ENCODE measurements around the gene ESRRG.

Gene ESRRG

DNA sequence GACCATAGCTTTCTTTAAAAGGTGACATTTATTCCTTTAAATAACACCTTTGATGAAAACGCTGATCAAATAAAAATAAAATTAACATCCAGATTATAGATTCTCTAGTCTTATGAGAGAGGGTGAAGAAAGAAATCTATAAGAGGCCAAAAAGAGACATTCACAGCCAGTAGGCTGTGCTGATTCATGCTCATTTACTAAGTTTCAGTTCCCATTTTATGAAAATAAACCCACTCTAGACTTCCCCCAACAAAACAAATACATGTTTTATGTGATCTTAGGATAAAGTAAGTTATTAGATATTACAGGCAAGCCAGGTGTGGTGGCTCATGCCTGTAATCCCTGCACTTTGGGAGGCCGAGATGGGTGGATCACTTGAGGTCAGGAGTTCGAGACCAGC lies 21.1 kb downstream of the ESRRG start:
- no peak for DNase-seq

GRCh38 chr1:216700779-216701178 lies 22.4 kb downstream of the ESRRG start:
- DNase-seq, result no peak

- no peak for DNase-seq
Measured at GRCh38 chr1:216691710-216692109, 31.5 kb downstream of the ESRRG start.

DNA sequence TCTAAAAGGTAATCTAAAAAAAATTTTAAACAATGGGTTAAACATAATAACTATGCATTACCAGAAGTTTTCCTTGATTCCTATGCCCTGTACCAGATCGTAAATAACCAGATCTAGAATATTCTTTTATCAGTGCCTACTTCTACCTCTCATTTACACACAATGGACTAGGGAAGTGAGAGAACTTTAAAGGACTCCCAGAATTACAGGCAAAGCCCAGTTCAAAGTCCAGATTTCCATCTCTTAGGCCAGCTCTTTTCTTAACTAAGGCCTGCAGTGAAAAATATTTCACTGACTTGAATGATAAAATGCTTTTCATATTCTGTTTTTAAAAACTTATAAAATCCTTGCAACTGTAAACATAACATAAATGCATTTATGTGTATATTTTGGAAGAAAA lies 32.6 kb downstream of the ESRRG start:
- no peak for DNase-seq

DNA sequence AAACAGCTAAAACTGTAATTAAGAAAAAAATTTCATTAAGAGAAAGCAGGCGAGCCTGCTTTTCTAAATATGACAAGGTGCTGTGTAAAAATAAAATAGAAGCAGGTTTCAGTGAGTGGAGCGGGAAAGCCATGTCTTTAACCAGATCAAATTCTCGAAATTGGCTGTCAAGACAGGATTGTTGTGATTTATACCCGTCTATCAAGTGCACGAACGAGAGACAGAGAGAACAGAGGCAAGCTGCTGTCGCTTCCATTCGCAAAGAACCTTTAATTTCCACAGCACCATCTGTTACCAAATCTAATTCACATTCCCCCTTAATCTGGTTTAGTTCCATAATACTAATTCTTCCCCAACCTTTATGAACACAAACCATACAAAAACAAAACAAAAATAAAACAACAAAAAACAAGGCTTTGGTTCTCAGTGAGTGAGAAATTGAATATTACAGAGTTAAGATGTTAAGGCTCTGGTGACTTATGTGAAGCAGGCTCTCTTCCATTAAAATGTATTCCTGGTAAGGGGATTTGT lies 35.0 kb downstream of the ESRRG start:
- no peak for DNase-seq

DNA sequence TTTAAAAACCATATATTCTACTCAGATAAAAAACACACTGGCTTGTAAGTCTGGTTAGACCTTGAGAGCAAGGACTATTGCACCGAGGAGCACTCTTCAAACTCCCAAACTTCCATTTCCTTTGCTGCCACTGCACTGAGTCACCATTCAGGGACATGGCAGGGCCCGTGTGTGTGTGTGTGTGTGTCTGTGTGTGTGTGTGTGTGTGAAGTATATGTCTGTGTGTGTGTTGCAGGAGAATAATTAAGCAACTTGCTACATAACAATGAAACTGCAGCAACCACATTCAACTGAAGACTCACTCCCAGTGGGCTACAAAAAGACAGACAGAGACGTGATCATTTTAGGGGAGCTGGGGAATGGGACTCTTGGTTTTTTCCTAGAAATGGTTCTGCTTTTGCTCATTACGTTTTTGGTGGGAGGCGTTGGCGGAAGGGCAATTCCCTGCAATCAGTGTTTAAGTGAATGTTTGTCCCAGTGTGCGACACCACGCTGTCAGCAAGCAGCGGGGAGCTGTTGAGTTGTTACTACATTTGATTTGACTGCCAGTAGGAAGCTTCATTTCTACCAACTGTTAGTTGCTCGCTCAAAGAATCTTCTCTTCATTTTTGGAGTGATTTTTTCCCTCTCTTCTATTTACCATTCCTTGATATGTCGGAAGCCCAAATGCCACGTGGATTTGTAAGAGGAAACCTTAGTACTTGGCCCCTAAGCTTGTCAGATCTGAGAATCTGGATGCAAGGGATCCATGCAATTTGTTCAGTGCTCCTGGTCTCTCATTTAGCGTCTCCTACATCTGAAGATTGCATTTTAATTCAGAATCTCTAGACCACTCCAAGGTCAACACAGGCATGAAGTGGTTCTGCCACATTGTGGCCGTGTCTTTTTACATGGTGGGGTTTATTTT lies 36.1 kb downstream of the ESRRG start:
- DNase-seq, result no peak

DNA sequence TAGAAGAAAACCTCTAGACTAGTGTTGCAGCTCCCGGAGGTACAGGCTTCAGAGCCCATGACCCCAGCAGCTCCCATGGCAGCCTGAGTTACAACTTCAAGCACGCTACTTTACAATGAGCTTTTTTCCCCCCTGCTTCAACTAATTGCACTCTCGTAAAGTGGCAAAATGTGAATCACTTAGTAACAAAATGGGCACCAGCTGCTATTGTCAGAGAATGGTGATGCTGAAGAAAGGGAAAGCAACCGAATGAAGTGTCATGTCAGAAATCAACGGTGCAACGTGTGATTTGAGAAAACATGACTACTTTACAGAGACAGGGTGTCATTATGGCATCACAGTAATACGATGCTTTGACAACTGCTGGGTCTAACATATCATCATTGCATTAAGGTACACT lies 40.5 kb downstream of the ESRRG start:
- no peak for DNase-seq

DNA sequence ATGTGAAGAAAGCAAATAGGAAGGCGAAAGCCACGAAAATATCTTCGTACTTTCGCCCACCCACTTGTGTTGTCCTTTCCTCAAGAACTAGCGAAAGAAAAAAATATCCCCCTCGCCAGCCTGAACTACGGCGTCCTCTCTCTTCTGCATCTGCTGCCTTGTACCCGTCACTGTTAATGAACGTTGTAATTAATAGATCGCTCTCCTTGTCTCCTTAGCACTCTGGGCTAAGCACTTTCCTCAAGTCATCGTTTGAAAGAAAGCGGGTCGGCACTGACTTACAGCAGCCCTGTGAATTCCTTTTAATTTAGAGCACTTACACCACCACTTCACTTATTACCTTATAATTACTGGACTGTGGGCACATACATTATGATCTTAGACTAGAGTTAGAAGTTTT lies 44.1 kb downstream of the ESRRG start:
- no peak for DNase-seq

DNA sequence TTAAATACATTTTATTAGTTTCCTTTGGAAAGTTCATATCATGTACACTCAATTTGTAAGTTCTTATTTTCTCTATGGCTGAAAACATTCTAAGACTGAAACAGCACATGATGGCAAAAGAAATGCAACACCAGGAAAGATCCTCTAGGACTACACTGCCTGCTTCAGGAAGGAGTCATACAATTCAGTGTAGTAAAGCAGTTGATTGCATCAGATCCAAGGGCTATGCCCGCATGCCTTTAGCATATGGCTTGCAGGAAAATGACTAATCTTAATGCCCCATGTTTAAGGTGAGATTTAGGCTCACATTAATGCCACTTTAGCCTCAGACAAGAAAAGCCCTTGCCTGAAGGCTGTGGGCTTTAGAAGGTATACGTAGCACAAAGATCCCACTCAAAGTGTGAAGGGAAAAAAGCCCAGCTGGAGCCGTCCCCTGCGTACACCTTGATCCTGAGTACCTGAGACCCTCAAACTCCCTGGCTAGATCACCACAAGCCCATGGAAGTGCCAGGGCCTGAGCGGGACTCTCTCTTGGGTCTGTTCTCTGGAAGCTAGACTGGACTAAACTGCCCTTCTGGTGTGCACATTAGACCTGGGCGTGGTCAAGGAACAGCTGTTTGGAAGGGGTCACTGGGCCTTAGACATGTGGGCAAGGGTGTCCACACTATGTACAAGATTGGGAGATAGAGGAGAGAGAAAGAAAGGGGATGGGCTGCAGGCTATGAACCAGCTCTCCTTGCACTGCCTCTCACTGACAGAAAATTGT lies 52.9 kb downstream of the ESRRG start:
- DNase-seq, result no peak

DNA sequence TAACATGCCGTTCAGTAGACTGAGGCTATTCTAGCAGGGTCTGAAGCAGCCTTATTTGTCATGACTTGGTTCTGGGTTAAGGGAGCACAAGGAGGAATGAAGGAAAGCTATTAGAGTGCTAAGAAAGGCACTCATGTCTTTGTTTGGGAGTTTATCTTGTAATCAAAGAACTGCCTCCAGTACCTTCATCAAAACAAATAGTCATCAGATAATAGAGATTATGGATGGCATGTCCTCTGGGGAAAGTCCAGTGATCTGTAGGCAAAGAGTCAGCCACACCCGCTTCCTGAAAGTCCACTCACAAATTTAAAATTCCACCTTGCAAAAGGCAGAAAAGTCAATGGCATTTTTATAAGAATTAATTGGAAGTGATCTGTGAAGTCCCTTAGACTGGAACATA lies 56.8 kb downstream of the ESRRG start:
- DNase-seq, result no peak

DNA sequence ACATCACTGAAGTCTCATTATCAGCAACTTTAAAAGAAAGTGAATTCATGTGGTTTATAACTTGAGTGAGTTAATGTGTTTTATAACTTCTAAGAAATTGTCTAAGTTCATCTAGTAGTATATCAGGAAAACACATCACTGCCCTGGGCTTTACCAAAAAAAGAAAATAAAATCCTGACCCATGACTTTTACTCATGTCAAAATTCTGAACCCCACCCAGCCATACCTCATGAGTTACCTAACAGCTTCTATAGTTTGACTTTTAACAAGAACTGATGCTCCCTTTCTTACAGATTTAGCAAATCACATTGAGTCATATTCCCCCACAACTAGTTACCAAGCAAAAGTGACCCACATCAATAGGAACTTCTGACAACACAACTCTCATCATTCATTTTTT lies 57.4 kb downstream of the ESRRG start:
- DNase-seq, result no peak

DNA sequence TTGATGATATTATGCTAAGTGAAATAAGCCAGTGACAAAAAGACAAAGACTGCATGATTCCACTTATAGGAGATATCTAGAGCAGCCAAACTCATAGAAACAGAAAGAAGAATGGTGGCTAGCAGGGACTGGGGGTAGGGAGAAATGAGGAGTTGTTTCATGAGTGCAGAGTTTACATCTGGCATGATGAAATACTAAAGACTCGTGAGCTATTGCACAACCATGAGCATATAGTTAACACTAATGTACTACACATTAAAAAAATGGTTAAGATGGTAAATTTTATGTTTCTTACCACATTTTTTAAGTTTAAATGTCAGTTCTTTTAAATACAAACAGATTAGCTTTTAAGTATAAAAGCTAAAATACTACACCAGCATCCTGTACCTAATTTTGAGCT lies 57.8 kb downstream of the ESRRG start:
- no peak for DNase-seq

DNA sequence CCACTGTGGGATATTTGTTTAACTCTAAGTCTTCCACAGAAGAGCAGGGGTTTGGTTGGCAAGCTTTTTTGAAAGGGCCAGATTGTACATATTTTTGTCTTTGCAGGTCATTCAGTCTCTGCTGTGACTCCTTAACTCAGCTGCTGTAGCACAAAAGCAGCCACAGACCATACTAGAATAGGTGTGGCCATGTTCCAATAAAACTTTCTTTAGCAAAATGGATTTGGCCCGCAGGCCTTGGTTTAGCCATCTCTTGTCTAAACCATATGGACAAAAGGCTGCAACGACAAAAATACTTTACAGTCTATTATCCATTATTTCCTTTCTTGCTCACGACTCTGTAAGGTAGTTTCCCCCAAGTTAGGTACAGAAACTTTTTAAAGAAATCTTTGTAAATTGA lies 60.5 kb downstream of the ESRRG start:
- no peak for DNase-seq

- DNase-seq, result no peak
Measured at GRCh38 chr1:216660561-216660960, 62.7 kb downstream of the ESRRG start.

DNA sequence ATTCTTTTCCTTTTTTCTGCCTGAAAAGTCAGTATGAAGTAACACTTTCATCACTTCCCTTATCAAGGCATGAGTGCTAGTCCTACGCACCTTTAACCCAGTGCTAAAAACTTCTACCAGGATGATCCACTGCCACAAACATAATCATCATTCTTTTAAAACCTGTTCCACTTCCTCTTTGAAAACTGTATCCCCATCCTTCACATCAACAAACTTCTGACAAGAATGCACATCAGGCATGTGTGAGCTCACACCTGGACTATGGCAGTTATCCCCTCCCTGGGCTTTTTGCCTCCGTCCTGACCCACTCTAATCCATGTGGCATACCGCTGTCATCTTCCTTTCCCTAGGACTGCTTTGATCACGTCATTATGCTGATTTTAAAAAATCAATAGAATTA lies 70.2 kb downstream of the ESRRG start:
- no peak for DNase-seq

- DNase-seq, result no peak
Measured at GRCh38 chr1:216651826-216652418, 71.3 kb downstream of the ESRRG start.

DNA sequence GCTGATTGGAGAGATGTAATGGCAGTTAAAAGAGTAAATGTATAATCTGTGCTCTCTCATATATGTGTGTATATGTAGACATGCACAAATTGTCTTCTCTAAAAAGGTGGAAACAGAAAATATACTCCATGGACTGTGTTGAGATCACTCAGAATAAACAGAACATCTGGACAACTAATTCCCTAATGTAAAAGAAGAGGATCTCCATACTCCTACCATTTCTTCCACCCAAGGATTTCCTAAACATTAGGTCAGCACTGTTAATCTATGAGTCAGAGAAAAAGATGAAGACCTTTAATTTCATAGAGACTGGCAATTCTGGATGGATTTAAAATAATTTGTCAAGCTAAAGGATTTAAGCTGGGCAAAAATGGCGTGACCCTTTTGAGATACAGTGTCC lies 80.1 kb downstream of the ESRRG start:
- no peak for DNase-seq

DNA sequence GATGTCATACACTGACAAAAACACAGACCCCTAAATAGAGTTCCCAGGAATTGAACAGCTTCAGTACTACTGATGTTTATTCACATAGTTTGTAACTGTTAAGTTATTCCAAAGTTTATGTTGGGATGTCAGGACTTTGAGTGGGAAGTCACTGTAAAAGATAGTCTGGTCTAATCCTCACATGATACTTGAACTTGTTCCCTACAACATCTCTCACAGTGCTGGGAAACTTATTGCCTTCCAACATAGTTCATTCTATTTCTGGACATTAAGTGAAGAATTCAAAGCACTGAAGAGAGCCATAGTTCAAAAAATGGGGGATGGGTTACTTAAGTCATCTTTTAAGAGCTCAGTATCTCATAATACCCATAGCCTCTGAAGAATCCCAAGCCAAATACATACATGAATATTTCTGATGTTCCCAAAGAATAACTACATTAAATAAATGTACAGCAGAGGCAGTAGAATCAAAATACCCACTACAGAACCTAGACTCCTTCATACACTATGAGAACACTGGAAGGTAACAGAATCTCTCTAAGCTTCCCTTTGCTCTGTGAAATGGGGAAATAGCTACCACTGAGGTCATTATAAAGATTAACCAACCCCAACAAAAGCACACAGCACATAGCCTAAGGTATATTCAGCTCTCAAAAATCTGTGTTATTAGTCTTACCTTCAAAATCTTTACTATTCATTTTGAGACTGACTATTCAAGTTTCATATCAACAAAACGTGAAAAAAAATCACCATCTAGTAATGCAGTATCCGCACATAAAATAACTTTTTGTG lies 81.4 kb downstream of the ESRRG start:
- DNase-seq, result no peak

- DNase-seq, result no peak
Measured at GRCh38 chr1:216640100-216640499, 83.1 kb downstream of the ESRRG start.

DNA sequence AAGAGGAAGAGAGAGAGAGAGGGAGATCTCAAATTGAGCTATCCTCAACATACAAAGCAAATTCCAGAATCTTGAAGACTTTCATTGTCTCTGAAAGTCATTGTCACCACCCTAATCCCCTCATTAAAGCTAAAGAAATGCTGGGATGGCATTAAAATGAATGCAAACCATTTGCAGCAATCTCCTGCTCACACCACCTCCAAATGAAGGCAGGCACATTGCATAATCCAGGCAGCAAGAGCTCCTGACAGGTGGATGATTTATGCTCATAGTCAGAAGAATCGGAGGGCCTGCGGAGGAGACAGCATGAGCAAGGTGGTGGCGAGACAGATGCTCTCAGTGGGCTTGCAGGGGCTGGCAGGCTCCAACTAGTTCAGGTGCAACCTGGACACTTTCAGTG lies 90.2 kb downstream of the ESRRG start:
- no peak for DNase-seq

DNA sequence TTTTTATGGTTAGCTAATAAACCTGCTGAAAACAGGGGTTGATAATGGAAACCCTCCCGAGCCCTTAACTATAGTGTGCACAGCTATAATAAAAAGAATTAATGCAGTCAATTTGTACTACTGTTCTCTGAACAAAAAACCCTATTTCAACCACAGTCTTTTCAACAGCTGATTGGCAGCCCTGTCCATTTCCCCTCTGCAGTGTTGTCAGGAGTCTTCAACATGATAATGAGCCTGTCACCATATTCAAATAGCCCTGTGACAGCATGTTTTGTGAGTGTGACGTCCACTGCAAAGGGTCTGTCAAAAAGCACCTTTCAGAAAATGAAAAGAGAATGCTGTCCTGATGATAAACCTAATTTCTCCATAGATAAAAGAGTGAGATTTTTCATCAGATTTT lies 92.7 kb downstream of the ESRRG start:
- DNase-seq, result no peak

- no peak for DNase-seq
Measured at GRCh38 chr1:216627252-216627651, 96.0 kb downstream of the ESRRG start.
